ENCODE measurements around the gene CTNNA2.

CTNNA2 gene

DNA sequence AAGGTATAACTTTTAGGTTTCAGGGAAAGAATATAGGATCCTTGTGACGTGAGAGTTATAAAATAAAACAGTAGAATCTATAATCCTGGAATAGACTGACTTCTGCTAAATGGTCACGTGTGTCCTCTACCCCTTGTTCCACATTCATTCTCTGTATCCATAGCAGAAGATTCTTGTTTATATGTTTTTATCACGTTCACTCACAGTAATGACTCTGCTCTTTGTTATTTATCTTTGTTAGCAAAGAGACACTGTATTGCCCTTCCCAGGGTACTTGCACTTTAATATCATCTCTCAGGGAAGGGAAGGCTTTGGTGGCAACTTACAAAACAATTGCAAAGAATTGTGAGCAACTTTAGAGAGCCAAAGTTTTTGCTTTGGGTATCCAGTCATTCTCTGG lies 997.9 kb downstream of the CTNNA2 start:
- Histone ChIP-seq H3K4me3 (no peak overlapping the region), H3K27me3 (no peaks in the 10 kb centered on the region), H3K4me1 (no peaks in the 10 kb centered on the region), H3K36me3 (no peaks in the 10 kb centered on the region), H3K4me2 (no peak overlapping the region), H4K20me1 (no peaks in the 10 kb centered on the region), H3K9ac (no peak overlapping the region), H3K27ac (no peak overlapping the region), H3K9me3 (replicated peaks in 1 of 11) (no peaks in the 10 kb centered on the region)
- TF ChIP-seq Cebpa-rat (IDR thresholded peaks at IDR 0.05), result no peak

DNA sequence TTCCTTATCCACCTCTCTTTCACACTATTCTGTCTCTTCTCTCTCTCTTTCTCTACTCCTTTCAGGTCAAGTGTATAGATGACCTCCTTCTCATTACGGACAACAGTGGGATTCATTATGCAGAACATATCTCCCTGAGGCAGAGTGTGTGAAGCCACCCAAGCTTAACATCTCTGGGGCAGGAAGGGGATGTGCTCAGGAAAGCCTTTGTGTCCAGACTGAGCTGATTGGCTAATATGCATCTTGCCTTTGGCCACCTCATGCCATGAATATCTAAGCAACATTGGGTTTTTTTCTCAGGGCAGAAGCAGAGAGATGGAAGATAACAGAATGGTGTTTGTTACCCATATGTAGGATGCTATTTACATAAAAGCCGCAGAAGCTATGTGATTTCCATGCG lies 1003.1 kb downstream of the CTNNA2 start:
- Histone ChIP-seq H3K4me3 (no peak overlapping the region), H3K27ac (no peak overlapping the region), H3K9me3 (replicated peaks in 1 of 11) (no peaks in the 10 kb centered on the region), H3K9ac (no peak overlapping the region), H3K36me3 (no peaks in the 10 kb centered on the region), H3K4me1 (no peaks in the 10 kb centered on the region), H3K4me2 (no peak overlapping the region), H3K27me3 (no peaks in the 10 kb centered on the region), H4K20me1 (no peaks in the 10 kb centered on the region)
- TF ChIP-seq Cebpa-rat (IDR thresholded peaks at IDR 0.05), result no peak

DNA sequence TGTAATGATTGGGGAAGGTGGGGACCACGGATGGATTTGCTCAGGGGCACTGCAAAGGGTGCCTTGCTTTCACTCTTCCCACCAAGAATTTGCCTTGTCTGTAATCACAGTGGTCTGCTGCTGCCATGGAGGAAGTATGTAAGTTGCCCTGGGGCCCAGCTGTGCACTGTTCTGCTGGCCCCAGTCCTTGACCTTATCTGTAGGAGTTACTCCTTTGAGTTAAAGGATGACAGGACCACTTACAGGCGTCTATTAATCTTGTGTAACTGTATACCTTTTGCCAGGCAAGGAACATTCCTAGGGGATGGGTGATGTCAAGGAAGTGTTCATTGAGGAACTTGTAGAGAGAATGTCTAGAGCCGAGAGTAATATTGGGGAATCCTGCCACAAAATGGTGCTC lies 1004.5 kb downstream of the CTNNA2 start:
- Histone ChIP-seq H3K4me2 (no peak overlapping the region), H4K20me1 (no peaks in the 10 kb centered on the region), H3K36me3 (no peaks in the 10 kb centered on the region), H3K27me3 (no peaks in the 10 kb centered on the region), H3K4me1 (no peaks in the 10 kb centered on the region), H3K27ac (no peak overlapping the region), H3K9me3 (replicated peaks in 1 of 11) (no peaks in the 10 kb centered on the region), H3K4me3 (no peak overlapping the region), H3K9ac (no peak overlapping the region)
- TF ChIP-seq Cebpa-rat (IDR thresholded peaks at IDR 0.05), result no peak

DNA sequence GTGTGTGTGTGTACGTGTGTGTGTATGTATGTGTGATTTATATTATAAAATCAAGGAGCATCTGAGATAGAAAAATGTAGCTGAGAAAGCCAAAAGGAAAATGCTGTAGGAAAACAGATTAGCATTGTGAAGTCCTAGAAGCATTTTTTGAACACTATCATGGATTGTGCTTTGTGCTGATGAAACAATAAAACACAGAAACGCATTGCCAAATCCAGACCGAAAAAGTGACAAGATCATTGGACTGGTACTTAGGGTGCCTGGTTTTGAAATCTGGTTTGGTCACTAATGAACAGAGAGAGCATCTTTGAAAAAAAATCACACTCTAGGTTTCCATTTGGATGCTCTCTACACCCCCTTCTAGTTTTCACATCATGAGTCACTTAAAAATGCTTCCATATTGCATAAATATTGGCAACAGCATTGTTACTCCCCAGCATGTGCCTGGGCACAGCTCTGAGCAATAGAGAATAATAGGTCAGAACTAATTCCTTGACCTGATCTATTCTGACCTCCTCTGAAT lies 1006.3 kb downstream of the CTNNA2 start:
- no peaks in the 10 kb centered on the region for H4K20me1 ChIP-seq
- H3K9ac ChIP-seq, result no peak overlapping the region
- no peaks in the 10 kb centered on the region for H3K27me3 ChIP-seq
- no peaks in the 10 kb centered on the region for H3K4me1 ChIP-seq
- TF ChIP-seq Cebpa-rat (IDR thresholded peaks at IDR 0.05), result no peak
- no peak overlapping the region for H3K4me3 ChIP-seq
- H3K4me2 ChIP-seq, result no peak overlapping the region
- no peaks in the 10 kb centered on the region for H3K36me3 ChIP-seq
- no peak overlapping the region for H3K27ac ChIP-seq
- H3K9me3 ChIP-seq (replicated peaks in 1 of 11), result no peaks in the 10 kb centered on the region

DNA sequence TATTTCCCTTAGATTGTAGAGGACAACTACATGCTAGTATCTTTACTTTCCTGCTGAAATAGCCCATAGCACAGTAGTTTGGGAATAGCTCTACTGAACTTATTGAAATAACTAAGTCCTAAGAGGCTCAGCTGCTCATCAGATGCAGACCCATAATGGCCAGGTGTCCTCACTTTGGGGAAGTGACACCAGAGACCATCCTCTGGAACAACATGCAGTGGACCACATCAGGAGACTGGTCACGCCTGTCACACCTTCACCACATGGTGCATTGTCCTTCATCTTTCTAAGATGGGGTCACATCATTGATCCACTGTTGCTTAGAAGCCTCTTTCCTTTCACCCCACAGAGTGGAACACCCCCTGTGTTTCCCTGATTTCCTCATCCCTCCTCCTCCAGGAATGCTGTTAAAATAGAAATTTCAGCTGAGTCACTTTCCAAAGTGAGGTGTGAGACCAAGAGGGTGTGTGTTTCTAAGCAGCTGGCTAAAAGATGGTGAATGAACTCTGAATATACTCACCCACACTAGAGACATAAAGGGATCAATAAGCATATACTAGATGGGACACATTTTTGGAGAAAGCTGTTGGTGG lies 1006.9 kb downstream of the CTNNA2 start:
- Histone ChIP-seq H3K9me3 (replicated peaks in 1 of 11) (no peaks in the 10 kb centered on the region), H3K27me3 (no peaks in the 10 kb centered on the region), H3K4me1 (no peaks in the 10 kb centered on the region), H3K36me3 (no peaks in the 10 kb centered on the region), H3K27ac (no peak overlapping the region), H4K20me1 (no peaks in the 10 kb centered on the region), H3K4me3 (no peak overlapping the region), H3K9ac (no peak overlapping the region), H3K4me2 (no peak overlapping the region)
- TF ChIP-seq Cebpa-rat (IDR thresholded peaks at IDR 0.05), result no peak

DNA sequence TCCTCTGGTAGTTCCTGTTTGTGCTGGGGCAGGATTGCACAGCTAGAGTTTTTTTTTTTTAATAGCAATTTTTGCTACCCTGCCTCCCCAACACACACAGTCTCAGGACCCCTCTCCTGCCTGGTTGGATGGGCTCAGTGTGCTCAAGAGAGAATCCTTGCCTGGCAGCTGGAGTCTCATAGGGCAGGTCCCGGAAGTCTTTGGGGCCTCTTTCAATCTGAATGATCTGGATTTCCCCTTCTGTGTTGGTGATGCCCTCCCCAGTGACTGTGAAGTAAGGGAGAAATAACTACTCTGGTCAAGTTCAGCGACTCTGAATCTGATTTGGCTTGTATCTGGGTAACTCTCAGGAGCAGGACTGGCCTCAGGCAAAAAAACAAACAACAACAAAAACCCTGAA lies 1012.3 kb downstream of the CTNNA2 start:
- no peaks in the 10 kb centered on the region for H3K36me3 ChIP-seq
- no peak overlapping the region for H3K4me2 ChIP-seq
- no peaks in the 10 kb centered on the region for H3K4me1 ChIP-seq
- no peak overlapping the region for H3K4me3 ChIP-seq
- no peak for TF ChIP-seq Cebpa-rat (IDR thresholded peaks at IDR 0.05)
- H4K20me1 ChIP-seq, result no peaks in the 10 kb centered on the region
- no peak overlapping the region for H3K27ac ChIP-seq
- no peaks in the 10 kb centered on the region for H3K27me3 ChIP-seq
- H3K9me3 ChIP-seq (replicated peaks in 1 of 11), result no peaks in the 10 kb centered on the region
- no peak overlapping the region for H3K9ac ChIP-seq

DNA sequence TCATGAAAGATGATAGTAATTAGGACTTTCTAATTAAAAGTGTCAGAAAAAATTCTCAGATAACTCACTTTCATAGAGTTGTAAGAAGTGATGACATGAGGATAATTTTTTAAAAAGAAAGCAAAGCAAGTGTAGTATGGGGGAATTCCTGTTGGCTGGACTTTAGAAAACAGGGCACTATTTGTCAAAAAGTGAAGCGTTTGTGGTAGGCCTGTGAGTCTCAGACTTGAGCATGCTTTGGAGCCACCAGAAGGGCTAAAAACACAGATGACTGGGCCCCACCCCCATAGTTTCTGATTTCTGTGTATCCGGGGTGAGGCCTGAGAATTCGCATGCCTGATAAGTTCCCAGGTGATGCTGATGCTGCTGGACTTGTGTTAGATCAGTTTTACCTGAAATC lies 1014.3 kb downstream of the CTNNA2 start:
- no peak overlapping the region for H3K27ac ChIP-seq
- no peak for TF ChIP-seq Cebpa-rat (IDR thresholded peaks at IDR 0.05)
- no peak overlapping the region for H3K9ac ChIP-seq
- H3K27me3 ChIP-seq, result no peaks in the 10 kb centered on the region
- no peaks in the 10 kb centered on the region for H3K9me3 ChIP-seq (replicated peaks in 1 of 11)
- no peak overlapping the region for H3K4me3 ChIP-seq
- H4K20me1 ChIP-seq, result no peaks in the 10 kb centered on the region
- H3K4me2 ChIP-seq, result no peak overlapping the region
- no peaks in the 10 kb centered on the region for H3K36me3 ChIP-seq
- H3K4me1 ChIP-seq, result no peaks in the 10 kb centered on the region

DNA sequence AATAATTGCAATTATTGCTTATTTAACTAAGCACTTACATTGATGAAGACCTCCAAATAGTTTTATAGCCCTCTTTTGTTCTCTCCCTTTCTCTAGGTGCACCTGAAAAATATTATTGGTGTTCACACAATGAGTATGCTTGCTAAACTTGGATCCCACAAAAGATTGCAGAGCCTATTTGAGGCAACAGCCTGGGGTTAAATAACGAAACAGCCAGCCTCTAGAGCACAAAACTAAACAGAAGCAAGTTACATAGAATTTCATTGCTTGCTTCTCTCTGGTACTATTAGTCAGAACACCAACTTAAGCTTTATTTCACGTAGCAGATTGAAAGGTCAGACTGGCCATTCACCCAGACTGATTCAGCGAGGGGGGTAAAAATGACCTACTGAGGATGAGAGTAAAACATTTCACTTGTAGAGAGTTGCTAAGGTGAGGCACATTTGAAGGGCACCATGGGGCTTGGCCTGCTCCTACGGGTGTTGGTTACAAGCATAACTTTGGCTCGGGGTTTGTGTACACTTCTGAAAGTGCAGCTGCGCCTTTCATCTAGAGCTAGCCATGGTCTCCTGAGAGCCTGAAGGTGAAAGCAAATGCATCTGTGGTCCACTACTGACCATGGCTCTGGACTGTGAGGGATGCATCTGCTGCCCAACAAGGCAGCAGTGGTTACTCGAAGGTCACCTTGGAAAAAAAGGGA lies 1016.8 kb downstream of the CTNNA2 start:
- Histone ChIP-seq H3K4me2 (no peak overlapping the region), H4K20me1 (no peaks in the 10 kb centered on the region), H3K36me3 (no peaks in the 10 kb centered on the region), H3K9ac (no peak overlapping the region), H3K27me3 (no peaks in the 10 kb centered on the region), H3K9me3 (replicated peaks in 1 of 11) (no peaks in the 10 kb centered on the region), H3K27ac (no peak overlapping the region), H3K4me1 (no peaks in the 10 kb centered on the region), H3K4me3 (no peak overlapping the region)
- TF ChIP-seq Cebpa-rat (IDR thresholded peaks at IDR 0.05), result no peak

DNA sequence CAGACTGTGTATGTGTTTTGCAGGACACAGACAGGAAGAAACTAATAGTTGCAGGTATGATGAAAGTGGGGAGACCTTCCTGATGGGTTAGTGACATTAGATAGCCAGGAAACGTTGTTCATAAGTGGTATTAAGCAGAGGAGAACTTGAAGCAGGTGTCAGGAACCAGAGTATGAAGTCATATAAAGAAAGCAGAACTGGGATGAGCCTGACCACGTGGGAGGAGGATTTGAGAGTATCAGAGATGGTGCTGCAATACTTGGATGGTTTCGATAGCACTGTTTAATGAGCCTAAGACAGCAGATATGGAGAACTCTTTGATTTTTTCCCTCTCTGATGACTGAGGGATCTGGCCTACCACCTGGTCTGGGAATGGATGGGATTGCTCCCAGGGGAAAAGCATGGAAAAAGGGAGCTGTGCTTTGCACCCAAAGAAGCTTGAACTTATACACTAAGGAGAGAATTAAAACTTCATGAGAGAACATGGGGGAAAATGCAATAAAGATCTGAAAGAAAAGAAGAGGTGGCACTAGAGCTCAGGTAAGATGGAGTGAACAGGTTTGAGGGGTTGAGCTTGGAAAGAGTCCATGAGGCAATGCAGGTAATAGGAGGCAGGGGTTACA lies 1017.7 kb downstream of the CTNNA2 start:
- Histone ChIP-seq H3K27me3 (no peaks in the 10 kb centered on the region), H3K27ac (no peak overlapping the region), H3K9ac (no peak overlapping the region), H3K4me3 (no peak overlapping the region), H4K20me1 (no peaks in the 10 kb centered on the region), H3K4me1 (no peaks in the 10 kb centered on the region), H3K36me3 (no peaks in the 10 kb centered on the region), H3K4me2 (no peak overlapping the region), H3K9me3 (replicated peaks in 1 of 11) (no peaks in the 10 kb centered on the region)
- TF ChIP-seq Cebpa-rat (IDR thresholded peaks at IDR 0.05), result no peak

DNA sequence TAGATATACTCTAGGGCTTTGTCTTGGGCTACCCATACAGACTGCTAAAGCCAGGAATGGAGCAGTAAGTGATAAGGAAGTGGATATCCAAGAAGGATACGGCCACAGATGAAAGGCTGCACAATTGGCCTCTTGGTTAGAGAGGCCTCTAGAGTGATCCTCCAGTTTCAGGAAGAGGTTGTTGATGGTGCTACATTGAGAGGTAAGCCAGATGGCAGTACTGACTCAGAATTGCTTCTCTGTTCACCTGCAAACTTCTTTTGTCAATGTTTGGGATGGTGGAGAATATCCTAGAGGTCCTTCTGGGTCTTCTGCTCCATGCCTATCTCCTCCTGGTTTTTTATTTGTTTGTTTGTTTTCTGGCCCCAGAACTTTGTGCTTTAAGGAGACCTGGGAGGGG lies 1018.5 kb downstream of the CTNNA2 start:
- no peak overlapping the region for H3K27ac ChIP-seq
- TF ChIP-seq Cebpa-rat (IDR thresholded peaks at IDR 0.05), result no peak
- no peak overlapping the region for H3K4me3 ChIP-seq
- H3K27me3 ChIP-seq, result no peaks in the 10 kb centered on the region
- no peaks in the 10 kb centered on the region for H3K9me3 ChIP-seq (replicated peaks in 1 of 11)
- H3K4me1 ChIP-seq, result no peaks in the 10 kb centered on the region
- H3K4me2 ChIP-seq, result no peak overlapping the region
- no peak overlapping the region for H3K9ac ChIP-seq
- no peaks in the 10 kb centered on the region for H4K20me1 ChIP-seq
- H3K36me3 ChIP-seq, result no peaks in the 10 kb centered on the region
